Activated CD4-positive, CD25-positive, alpha-beta regulatory T cell treated with anti-CD3 and anti-CD28 coated beads, Interleukin-2, amount 50 U/mL, for 24 hours (primary cell): ENCODE data around the gene USP6NL.

Experiments used
- ATAC-seq, 2 donors: fragments of 150-1000 bp; cut with Tn5 transposase; one replicate each; pipeline ENCODE4 v1.10.0; 2021; ENCODE audit warnings: mild to moderate bottlenecking in 1 of 2, moderate library complexity in 1 of 2

Gene USP6NL

DNA sequence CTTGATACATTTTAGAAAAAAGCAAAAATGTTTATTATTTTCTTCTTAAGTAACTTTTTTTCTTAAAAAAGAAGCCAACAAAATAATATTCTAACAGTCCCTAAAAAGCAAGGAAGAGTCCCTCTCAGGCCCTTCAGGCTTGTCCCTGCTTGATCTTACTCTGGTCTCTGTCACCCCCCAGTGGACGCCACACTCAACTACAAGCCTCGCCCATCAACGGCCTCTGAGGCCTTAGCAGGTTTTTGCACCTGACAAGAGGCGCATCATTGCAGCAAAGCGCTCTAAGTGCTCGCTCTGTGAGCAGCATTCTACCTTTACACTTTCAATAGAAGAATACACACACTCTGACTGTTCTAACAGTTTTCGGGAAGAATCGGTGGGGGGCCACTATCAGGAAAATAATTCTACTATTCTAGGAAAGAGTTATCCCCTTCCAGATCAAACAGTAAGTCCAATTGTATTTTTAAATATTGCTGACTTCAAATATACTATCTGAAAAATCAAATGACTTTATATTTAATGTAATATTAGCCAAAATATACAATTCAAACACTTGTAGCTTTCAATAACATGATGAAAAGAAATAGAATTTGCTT, 139.2 kb downstream of the USP6NL start:
- ATAC-seq = peak; percentile 73 to 74

GRCh38 chr10:11469575-11470391, 141.7 kb downstream of the USP6NL start:
- no peak for ATAC-seq

DNA sequence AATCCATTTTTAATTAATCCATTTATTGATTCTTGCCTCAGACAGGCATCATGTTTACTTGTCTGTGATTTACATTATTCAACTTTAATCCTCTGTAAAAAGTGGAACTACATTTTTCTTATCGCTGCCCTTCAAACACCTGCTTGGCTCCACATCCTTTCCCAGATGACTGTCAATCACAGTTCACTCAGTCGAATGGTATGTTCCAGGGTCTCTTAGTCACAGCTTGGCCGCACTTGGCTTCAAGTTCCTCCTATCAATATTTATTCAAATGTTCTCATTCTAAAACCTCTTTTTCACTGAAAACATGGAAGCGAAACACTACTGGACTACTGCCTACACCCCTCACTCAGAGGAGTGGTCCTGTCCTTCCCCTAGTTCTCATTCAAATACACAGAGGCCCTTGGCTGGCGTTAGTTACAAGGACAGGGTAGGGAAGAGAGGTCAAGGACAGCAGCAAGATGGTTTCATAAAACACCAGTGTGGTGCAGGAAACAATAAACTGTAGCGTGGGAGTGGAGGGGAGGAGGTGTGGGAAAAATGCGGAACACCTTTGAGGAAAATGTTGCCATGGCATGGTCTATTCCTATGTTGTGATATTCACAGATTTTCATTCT, 143.2 kb downstream of the USP6NL start:
- no peak for ATAC-seq

GRCh38 chr10:11465406-11465805, 146.0 kb downstream of the USP6NL start:
- ATAC-seq = no peak

DNA sequence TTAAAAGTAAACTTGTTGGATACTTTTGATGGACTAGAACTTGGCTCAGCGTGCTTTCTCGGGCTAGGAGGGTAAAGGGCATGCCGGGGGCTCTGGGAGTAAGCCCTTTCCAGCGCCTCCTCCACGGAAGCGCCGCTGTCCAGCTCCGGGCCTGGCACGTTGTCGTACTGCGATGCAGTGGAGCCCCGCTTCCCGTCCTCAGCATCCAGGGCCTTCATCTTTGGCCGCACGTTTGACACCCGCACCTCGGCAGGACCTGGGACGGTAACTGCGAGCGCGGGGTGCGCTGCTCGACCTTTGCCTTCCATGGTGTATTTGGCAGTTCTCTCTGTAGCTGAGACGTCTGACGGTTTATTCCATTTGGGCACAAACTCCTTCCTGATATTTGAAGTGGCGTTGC, 148.3 kb downstream of the USP6NL start:
- no peak for ATAC-seq

- no peak for ATAC-seq
Measured at GRCh38 chr10:11462071-11462470, 149.4 kb downstream of the USP6NL start.

DNA sequence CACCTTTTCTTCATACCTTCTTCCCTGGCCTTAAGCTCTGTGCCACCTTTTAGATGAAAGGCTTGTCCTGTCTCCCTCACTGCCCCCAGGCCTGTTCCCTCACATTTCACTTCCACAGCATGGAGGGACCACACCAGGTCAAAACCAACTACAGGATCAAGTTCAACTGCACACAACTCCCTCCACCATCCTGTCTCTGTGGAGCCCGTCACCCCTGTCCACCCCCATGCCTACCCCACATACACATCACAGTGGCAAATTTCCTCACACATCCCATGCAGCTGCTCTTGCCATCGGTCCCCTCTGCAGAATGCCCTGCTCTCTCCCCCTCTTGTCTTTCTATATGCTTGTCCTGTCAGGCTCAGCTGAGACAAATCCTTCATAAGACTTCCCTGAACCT, 154.1 kb downstream of the USP6NL start:
- ATAC-seq = no peak

GRCh38 chr10:11454958-11455566, 156.4 kb downstream of the USP6NL start:
- ATAC-seq = no peak

DNA sequence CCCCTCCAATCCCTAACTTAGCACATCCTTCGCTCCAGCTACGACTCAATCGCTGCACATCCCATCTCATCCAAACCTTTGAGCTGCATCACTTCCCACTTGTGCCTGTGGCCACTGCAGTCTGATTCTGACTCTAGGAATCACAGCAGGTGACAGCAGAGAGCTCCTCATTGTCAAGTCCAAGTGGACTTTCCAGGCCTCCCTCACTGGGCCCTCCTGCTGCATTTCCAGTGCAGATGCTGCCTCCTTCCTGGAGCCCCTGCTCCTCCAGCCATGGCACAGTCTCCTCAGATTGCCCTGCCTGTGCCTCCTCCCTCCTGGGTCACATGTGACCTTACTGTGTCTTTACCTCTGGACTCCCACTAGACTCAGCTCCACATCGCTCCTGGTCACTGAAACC, 157.3 kb downstream of the USP6NL start:
- ATAC-seq = no peak

GRCh38 chr10:11451640-11452260, 159.7 kb downstream of the USP6NL start:
- no peak for ATAC-seq

DNA sequence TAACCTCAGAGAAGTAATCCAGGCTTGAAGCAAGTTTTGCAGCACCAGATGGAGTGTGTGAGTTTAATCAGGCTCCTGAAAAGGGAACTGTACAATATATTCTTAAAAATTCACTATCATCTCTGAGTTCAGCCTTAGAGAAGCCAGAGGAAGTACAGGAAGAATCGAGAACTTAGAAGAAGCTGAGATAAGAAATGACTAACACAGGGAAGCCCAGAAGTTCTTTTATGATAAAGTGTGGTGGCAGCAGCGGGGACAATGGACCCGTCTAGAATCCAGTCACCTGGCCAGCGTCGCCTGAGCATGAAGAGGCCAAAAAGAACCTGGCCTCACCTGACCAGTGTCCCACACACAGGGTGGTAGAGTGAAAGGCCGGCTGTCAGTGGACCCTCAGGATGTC, 161.0 kb downstream of the USP6NL start:
- no peak for ATAC-seq

DNA sequence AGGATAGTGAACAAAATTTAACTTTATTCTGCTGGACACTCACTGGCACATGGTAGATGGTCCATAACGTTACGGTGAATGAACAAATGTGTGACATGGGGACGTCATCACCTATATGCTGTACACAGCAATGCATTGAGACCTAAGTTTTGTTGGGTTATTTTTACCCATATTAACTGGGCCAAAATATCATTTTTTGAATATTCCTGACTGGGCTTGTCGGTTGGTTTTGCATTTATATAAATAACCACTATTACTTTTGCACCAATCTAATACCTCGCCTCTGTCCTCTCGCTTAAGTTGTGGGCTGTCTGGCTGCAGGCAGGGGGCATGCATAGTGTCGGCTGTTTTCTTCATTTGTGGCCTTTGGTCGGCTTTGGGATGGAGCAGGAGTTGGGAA, 161.7 kb downstream of the USP6NL start:
- ATAC-seq = no peak

- no peak for ATAC-seq
Measured at GRCh38 chr10:11448545-11449244, 162.8 kb downstream of the USP6NL start.

DNA sequence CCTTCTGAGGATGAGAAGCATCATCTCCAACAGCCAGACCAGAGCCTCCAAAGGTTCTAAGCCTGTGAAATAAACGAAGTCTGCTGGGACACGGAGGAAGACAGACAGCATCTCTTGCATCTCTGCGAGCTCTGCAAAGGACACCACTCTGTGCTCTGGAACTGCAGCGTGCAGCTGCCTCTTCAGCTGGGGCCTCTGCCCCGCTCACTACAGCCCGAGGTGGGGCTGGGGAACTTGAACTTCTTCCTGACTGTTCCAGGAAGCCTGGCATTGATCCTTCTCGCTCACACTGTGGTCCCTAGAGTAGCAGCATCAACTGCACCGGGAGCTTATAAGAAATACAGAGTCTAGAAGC, 163.3 kb downstream of the USP6NL start:
- ATAC-seq = no peak

DNA sequence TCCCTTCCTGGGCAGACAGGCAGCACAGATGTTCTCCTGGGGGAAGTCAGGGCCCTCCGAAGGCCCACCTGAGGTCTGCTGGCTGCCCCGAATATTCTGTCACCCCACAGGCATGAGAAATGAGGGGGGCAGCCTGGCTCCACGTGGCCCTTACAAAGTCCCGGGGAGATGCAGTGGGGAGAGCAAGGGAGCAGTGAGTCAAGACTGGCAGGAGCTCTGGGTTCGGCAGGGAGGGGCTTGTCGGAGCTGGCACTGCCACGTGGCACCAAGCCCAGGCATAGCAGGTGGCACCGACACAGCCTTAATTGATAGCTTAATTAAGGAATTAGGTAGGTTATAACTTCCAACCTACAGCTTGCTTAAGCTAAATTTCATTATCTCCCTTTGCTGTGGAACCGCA, 163.9 kb downstream of the USP6NL start:
- ATAC-seq = no peak

- no peak for ATAC-seq
Measured at GRCh38 chr10:11446864-11447263, 164.6 kb downstream of the USP6NL start.

GRCh38 chr10:11446133-11446532, 165.3 kb downstream of the USP6NL start:
- ATAC-seq = no peak

DNA sequence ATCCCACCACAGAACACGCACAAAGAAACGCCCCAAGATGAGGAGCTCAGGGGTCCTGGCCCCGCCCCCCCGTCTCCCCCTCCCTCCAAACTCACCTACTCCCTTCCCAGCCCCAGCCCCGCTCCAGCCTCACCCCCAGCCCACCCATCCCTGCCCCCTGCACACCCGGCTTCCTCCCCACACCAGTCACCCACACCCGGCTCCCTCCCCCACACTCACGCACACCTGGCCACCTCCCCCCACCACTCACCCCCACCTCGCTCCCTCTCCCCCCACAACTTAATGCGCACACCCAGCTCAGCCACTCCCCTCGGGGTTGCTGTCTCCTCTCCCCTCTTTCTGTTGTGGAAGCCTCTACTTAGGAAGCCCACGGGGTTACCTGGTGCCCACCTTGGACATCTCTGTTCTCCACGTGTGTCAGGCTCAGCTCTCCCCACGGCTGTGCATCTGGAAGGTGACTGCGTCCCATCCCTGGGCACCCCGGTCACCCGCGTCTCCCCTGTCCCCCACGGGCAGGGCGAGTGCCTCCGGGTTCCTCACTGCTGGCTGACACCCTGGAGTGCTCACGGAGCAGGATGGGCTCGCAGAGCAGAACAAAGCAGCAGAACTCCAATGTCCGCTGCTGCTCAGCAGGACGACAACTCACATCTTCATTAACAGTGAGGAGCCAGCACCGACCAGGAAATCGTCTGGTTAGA, 166.8 kb downstream of the USP6NL start:
- no peak for ATAC-seq

DNA sequence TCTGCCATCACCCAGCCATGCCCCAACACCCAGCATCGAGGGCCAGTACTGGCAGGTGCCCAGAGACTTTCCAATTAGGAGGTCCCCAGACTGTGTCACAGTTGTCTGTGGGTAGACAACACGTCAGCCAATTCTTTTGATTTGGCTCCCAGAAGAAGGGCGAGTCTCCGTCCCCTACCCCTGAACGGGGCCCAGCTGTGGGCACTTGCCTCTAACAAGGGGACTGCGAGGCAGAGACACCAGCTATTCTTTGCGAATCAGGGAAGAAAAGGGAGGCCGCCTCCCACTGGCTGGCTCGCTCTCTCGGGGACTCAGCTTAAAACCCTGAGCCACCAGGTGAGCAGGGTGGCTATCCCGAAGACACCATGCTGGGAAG, 167.3 kb downstream of the USP6NL start:
- ATAC-seq = no peak

GRCh38 chr10:11443468-11444154, 167.8 kb downstream of the USP6NL start:
- ATAC-seq = no peak

GRCh38 chr10:11442001-11442773, 169.3 kb downstream of the USP6NL start:
- ATAC-seq = no peak
